ENCODE results near the gene MTM1.

Gene MTM1

GRCh38 chrX:150683536-150684146, 115.2 kb downstream of the MTM1 start:
- no peaks in the 10 kb centered on the region for H3K36me3 ChIP-seq
- no peak for DNase-seq
- intact Hi-C loops (cut with DNase I; ENCODE audit: low total_unique reads): no loop called here
- no peak overlapping the region for H3K4me3 ChIP-seq
- H3K4me1 ChIP-seq: no peaks in the 10 kb centered on the region
- no peaks in the 10 kb centered on the region for H3K9me3 ChIP-seq
- no peak overlapping the region for H3K27ac ChIP-seq
- H3K27me3 ChIP-seq: no peaks in the 10 kb centered on the region
- peak; percentile 37 to 44 for TF ChIP-seq CTCF (IDR thresholded peaks at IDR 0.05)

- no peaks in the 10 kb centered on the region for H3K4me1 ChIP-seq
- peaks cover 0 to 3% (median 0%) of the 10 kb centered on the region in 3 donors for H3K9me3 ChIP-seq
- no peak overlapping the region for H3K27ac ChIP-seq
- DNase-seq: no peak
- no peaks in the 10 kb centered on the region for H3K36me3 ChIP-seq
- TF ChIP-seq CTCF (IDR thresholded peaks at IDR 0.05): no peak
- intact Hi-C loops (cut with DNase I; ENCODE audit: low total_unique reads): no loop called here
- no peaks in the 10 kb centered on the region for H3K27me3 ChIP-seq
- no peak overlapping the region for H3K4me3 ChIP-seq
Observed at GRCh38 chrX:150688911-150689451, 120.6 kb downstream of the MTM1 start.

GRCh38 chrX:150690126-150690525, 121.7 kb downstream of the MTM1 start:
- H3K4me1 ChIP-seq: peaks cover 0 to 4% (median 0%) of the 10 kb centered on the region in 4 donors
- H3K4me3 ChIP-seq: no peak overlapping the region
- no peaks in the 10 kb centered on the region for H3K36me3 ChIP-seq
- peaks cover 0 to 3% (median 0%) of the 10 kb centered on the region in 3 donors for H3K9me3 ChIP-seq
- no peak for TF ChIP-seq CTCF (IDR thresholded peaks at IDR 0.05)
- H3K27ac ChIP-seq: no peak overlapping the region
- no peak for DNase-seq
- no peaks in the 10 kb centered on the region for H3K27me3 ChIP-seq
- intact Hi-C loops (cut with DNase I; ENCODE audit: low total_unique reads): no loop called here

GRCh38 chrX:150692296-150692695, 123.9 kb downstream of the MTM1 start:
- intact Hi-C loops (cut with DNase I; ENCODE audit: low total_unique reads): no loop called here

More at GRCh38 chrX:150692296-150692695, 123.9 kb downstream of the MTM1 start:
- Histone ChIP-seq H3K4me3 (peak overlapping the region; percentile 61 to 69), H3K27ac (peak overlapping the region; percentile 80 to 89), H3K36me3 (no peaks in the 10 kb centered on the region), H3K9me3 (peaks cover 0 to 3% (median 0%) of the 10 kb centered on the region in 3 donors), H3K27me3 (no peaks in the 10 kb centered on the region), H3K4me1 (peaks cover 0 to 4% (median 2%) of the 10 kb centered on the region in 4 donors)
- no peak for TF ChIP-seq CTCF (IDR thresholded peaks at IDR 0.05)
- no peak for DNase-seq
